Measurements from ENCODE around the gene LDB1.
A peak's percentile ranks its signal among the peaks of the same experiment; 100 is the strongest.

LDB1 gene

DNA sequence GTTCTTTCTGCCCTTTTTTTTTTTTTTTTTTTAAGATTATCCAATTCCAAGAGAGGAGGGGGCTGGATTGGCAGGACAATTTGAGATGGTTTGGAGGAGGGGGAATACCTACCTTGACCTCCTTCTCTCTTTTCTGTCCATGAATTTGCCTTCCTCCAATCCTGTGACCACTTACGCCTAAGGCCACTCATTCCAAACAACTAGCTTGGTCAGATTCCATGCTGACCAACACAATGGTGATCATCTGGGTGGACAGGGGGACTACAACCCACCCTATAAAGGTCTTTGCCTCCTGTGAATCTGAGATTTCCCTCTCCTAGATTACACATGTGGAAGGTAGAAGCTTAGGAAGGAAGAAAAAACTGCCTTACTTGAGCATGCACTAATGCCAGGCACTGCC lies 2.3 kb upstream of the LDB1 start:
- TF ChIP-seq, protein P1, sequence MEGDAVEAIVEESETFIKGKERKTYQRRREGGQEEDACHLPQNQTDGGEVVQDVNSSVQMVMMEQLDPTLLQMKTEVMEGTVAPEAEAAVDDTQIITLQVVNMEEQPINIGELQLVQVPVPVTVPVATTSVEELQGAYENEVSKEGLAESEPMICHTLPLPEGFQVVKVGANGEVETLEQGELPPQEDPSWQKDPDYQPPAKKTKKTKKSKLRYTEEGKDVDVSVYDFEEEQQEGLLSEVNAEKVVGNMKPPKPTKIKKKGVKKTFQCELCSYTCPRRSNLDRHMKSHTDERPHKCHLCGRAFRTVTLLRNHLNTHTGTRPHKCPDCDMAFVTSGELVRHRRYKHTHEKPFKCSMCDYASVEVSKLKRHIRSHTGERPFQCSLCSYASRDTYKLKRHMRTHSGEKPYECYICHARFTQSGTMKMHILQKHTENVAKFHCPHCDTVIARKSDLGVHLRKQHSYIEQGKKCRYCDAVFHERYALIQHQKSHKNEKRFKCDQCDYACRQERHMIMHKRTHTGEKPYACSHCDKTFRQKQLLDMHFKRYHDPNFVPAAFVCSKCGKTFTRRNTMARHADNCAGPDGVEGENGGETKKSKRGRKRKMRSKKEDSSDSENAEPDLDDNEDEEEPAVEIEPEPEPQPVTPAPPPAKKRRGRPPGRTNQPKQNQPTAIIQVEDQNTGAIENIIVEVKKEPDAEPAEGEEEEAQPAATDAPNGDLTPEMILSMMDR (IDR thresholded peaks at IDR 0.05; ENCODE audit: low read depth, low read length), result no peak
- TF ChIP-seq, protein P2, sequence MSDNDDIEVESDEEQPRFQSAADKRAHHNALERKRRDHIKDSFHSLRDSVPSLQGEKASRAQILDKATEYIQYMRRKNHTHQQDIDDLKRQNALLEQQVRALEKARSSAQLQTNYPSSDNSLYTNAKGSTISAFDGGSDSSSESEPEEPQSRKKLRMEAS (IDR thresholded peaks at IDR 0.05; ENCODE audit: low read depth, low read length), result no peak
- no peak for TF ChIP-seq POLR2A (IDR thresholded peaks at IDR 0.05; ENCODE audit: extremely low read depth, insufficient read length)
- TF ChIP-seq MYC (IDR thresholded peaks at IDR 0.05; ENCODE audit: low read depth, low read length), result no peak
- H3K4me3 ChIP-seq (ENCODE audit: low read depth, low read length), result no peak overlapping the region
- no peak for DNase-seq (ENCODE audit: low read depth)

DNA sequence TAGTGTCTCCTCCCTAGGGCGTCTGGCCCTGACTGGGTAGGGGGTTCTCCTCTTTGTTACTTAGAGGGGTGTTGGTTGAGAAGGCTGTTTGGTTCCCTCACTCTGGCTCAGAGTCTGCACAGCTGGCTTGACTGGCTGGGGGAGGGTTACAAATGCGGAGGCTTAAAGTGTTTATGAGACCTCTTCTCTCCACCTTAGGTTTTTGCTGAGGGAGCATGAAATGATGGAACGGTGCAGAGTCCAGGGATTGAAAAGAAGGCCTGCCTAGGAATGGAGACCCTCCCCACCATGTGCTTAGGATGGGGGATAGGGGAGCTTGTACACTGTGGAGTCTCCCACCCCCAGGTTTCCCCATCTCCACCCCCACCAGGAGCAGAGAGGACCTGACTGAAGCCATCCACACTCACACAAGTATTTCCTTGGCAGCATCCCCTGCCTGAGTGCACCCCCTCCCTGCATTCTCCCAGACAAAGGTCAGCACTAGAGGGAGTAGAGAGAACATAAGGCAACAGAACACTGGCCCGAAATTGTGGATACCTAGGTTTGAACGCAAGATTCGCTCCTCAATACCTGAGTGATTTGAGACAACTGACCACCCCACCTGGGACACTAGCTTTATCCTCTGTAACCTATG lies 1.7 kb upstream of the LDB1 start:
- no peak for DNase-seq (ENCODE audit: low read depth)
- no peak overlapping the region for H3K4me3 ChIP-seq (ENCODE audit: low read depth, low read length)
- TF ChIP-seq, protein P2 (IDR thresholded peaks at IDR 0.05; ENCODE audit: low read depth, low read length), result no peak
- TF ChIP-seq POLR2A (IDR thresholded peaks at IDR 0.05; ENCODE audit: extremely low read depth, insufficient read length) (no peak), MYC (IDR thresholded peaks at IDR 0.05; ENCODE audit: low read depth, low read length) (no peak)
- TF ChIP-seq, protein P1 (IDR thresholded peaks at IDR 0.05; ENCODE audit: low read depth, low read length), result no peak

DNA sequence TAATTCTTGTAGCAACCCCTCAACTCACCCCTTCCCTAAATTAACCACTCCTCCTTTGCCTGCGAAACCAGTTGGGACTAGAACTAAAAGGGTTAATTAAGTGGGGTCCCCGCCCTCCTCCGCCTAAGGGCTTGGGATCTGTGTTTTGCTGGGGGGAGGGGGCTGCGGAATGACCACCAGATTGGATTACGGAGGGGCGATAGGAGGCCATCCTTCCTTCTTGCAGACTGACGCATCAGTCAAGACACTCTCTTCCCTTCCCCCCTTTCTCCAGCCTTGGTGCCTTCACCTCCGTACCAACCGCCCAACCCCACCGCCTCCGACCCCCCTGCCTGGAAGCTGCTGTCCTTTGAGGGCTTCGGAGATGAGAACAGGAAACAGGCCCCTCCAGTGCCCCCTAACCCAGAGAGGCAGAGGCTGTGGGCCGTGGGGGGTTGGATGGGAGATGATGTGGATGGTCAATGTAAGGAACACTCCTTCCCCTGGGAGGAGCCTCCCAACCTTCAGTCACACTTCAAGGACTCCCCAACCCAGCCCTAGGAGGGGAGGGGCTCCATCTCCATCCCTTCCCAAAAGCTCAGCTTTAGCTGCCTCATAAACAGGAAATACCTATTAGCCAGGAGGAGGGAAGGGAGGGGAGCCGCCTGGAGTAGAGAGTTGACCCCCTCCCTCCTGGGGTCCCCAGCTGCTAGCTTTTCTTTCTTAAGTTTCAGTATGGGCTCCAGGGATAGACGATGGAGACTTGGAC lies 997 bp upstream of the LDB1 start:
- peak overlapping the region; percentile 71 for H3K4me3 ChIP-seq (ENCODE audit: low read depth, low read length)
- no peak for DNase-seq (ENCODE audit: low read depth)
- no peak for TF ChIP-seq POLR2A (IDR thresholded peaks at IDR 0.05; ENCODE audit: extremely low read depth, insufficient read length)
- peak; percentile 32; the same call in 1 of the 2 replicates for TF ChIP-seq MYC (IDR thresholded peaks at IDR 0.05; ENCODE audit: low read depth, low read length)
- TF ChIP-seq, protein P1 (IDR thresholded peaks at IDR 0.05; ENCODE audit: low read depth, low read length), result no peak

DNA sequence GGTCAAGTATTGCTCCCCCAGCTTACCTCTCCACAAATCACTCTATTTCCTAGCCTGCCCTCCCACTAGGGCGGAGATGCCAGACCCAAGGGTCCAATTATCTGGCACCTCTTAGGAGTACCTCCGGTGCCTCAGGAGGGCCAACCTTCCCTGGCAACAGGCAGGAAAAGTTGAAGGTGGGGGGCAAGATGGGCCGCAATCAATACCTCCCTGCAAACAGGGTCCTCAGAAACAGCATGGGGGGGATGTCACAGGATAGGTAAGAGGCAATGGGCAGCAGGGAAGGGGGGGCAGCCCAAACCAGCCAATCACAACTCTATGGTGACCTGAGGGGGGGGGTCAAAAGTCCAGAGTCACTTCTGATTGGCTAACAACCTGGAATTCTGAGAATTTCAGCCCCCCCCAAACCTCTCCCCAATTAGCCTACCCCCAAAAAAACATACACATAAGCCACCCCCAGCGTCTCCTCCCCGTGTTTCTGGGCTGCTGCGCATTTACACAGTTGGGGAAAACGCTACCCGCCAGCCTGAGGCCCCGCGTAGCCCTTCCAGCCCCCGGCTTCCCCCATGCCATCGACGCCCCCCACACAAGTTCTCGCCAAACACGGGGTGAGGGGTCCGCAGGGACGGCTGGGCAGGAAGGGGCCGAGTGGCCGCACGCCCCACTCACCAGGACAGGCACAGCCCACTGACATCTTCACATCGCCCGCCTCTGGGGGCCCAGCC lies 589 bp downstream of the LDB1 start:
- no peak for TF ChIP-seq POLR2A (IDR thresholded peaks at IDR 0.05; ENCODE audit: extremely low read depth, insufficient read length)
- TF ChIP-seq, protein P1 (IDR thresholded peaks at IDR 0.05; ENCODE audit: low read depth, low read length), result no peak
- TF ChIP-seq MYC (IDR thresholded peaks at IDR 0.05; ENCODE audit: low read depth, low read length), result no peak
- peak overlapping the region; percentile 71 for H3K4me3 ChIP-seq (ENCODE audit: low read depth, low read length)
- peak; percentile 70 for DNase-seq (ENCODE audit: low read depth)

DNA sequence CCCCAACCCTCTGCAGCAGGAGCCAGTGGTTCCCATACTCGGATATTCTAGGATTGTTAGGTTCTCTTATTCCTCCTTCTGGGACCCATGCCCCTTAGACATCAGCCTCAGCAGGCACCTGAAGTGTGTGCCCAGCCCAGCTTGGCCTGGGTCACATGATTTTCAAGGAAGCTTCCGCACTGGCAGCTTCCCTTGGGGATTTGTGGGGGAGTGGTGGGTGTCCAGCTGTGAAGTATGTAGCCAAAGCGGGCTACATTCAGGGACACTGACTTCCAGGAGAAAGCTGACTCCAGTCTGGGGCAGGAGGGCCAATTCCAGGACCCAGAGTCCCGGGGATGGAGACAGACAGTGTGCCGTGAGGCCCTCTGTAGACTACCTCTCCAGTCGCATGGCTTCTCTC lies 1.3 kb downstream of the LDB1 start:
- peak; percentile 87 for DNase-seq (ENCODE audit: low read depth)
- peak overlapping the region; percentile 71 for H3K4me3 ChIP-seq (ENCODE audit: low read depth, low read length)

More for the DNA sequence above, 1.3 kb downstream of the LDB1 start:
- TF ChIP-seq POLR2A (IDR thresholded peaks at IDR 0.05; ENCODE audit: extremely low read depth, insufficient read length), result no peak
- peak; percentile 62 for TF ChIP-seq MYC (IDR thresholded peaks at IDR 0.05; ENCODE audit: low read depth, low read length)
- TF ChIP-seq, protein P2 (IDR thresholded peaks at IDR 0.05; ENCODE audit: low read depth, low read length), result peak; percentile 43
- TF ChIP-seq, protein P1 (IDR thresholded peaks at IDR 0.05; ENCODE audit: low read depth, low read length), result no peak

Data from NB4 (cell line).